Stomach (tissue), 4 donors: ENCODE data around the gene STUM.

ENCODE experiments used
- CTCF ChIP-seq, 7 experiments: fragments of 450-650 bp in 4 of 7; fragments of 200-600 bp in 3 of 7; sonication (generic) in 3 of 7; IDR thresholded peaks; one replicate each; pipeline ENCODE4 v1.5.1; 2016 to 2019; ENCODE audit warnings: antibody characterized with exemption in 7 of 7, control low read depth in 2 of 7, mild to moderate bottlenecking in 1 of 7
- EP300 ChIP-seq: sonication (generic); formaldehyde crosslinking; IDR thresholded peaks from one replicate; pipeline ENCODE4 v1.6.1; 2017; ENCODE audit warnings: antibody characterized with exemption
- POLR2A ChIP-seq, 4 donors: fragments of 450-650 bp; IDR thresholded peaks; one replicate each; pipeline ENCODE4 v1.6.1; 2016; ENCODE audit warnings: antibody characterized with exemption in 4 of 4, control low read depth in 2 of 4, mild to moderate bottlenecking in 1 of 4, moderate library complexity in 1 of 4
- POLR2AphosphoS5 ChIP-seq, 3 donors: sonication (generic); formaldehyde crosslinking; IDR thresholded peaks; one replicate each; pipeline ENCODE4 v1.6.1; 2016; ENCODE audit warnings: antibody characterized with exemption in 3 of 3

- no peak for TF ChIP-seq CTCF (IDR thresholded peaks at IDR 0.05)
- TF ChIP-seq POLR2AphosphoS5 (IDR thresholded peaks at IDR 0.05) = no peak
- TF ChIP-seq POLR2A (IDR thresholded peaks at IDR 0.05) = no peak
- no peak for TF ChIP-seq EP300
Measured at GRCh38 chr1:226512076-226512728, 36.4 kb upstream of the STUM start.
